GM11168 (cell line): ENCODE results near the gene TXK.
"Not testable (repeated sequence)": the region's sequence is repeated elsewhere in the genome, so short reads cannot be mapped to it uniquely, and the experiment has no call there.

Experiments
- in situ Hi-C: fragments of 300-500 bp; cut with MboI; formaldehyde crosslinking; loops from one replicate; pipeline ENCODE4 v1.12.0; 2022; ENCODE audit warnings: low sequenced_read_pairs; ENCODE audit not compliant: unreplicated experiment

Gene TXK

GRCh38 chr4:48134081-48134480, at the start of gene TXK:
TXK (minus strand) TSS chr4:48134250; CDS start chr4:48134170, 80 bp downstream.
- in situ Hi-C loops, result loop anchor here (10.0 kb wide), 1 partner anchor 631 kb away; no protein-coding TSS in a partner anchor

DNA sequence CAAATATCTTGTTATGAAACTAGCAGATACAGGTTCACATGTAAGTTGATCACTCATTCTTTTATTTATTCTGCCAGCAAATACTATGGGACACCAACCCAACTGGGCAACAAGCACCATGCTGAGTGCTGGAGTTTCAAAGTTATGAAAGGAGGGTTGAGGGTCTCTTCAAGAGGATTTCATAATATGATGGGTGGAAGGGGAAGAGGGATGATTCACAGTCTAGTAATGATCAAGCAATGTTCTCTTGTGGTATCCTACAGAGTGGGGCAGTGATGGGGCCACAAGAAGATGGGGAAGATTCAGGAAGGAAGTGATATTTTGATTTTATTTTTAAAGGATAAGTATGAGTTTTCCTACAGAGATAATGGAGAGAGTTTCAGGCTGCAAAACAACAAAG, 46.2 kb upstream of the TXK start:
- in situ Hi-C loops, result no loop called here

DNA sequence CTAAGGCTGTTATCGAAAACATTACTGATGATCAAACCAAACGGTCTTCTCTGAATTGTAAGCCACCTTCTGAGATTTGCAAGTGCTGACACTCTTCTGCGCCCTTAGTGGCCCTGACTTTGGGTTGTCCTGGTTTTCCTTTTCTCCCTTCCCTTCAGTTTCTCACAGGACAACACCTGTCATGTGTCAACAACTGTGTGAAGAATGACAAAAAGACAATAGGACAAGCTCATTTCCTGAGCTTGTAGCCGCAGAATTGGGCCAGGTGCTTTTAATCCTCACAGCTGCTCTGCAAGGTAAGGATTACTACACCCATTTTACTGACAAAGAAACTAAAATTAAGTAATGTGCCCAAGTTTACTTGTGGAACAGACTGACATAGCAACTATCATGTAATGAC, 44.9 kb upstream of the TXK start:
- in situ Hi-C loops, result no loop called here

DNA sequence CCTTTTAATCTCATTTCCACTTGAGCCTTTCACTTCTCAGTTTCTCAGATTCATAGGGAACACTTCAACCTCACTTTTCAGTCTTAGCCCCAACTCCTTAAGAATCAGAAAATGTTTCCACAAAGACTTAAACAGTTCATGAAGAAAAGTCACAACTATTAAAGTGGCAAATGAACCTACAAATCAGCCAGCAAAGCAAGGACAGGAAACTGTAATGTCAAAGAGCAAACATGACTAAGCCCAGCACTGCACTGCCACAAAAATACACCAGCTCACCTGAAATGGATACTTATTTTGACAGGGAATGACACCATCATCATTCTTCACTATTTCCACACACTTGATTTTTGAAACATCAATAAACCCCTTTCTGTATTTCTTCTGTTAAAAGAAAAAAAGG, 41.8 kb upstream of the TXK start:
- in situ Hi-C loops, result no loop called here

- in situ Hi-C loops, result no loop called here
Measured at GRCh38 chr4:48175328-48175727, 41.3 kb upstream of the TXK start.

- in situ Hi-C loops, result no loop called here
Measured at GRCh38 chr4:48173056-48173991, 39.3 kb upstream of the TXK start.

DNA sequence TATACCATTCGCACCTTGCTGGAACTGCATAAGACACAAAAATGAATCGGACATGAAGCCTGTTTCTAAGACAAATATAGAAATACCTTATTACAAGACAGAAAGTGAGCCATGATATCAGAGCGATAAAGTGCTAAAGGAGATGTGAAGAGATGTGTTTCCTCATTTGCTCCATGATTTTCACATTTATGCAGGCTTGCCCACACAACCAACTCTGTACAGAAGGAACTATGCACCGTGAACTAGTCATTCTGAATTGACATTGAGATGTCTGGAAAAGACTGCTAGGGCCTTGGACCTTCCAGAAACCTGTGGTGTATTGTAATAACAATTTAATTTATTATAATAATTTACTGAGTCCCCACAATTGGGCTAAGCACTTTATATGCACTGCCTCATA, 38.6 kb upstream of the TXK start:
- in situ Hi-C loops, result no loop called here

DNA sequence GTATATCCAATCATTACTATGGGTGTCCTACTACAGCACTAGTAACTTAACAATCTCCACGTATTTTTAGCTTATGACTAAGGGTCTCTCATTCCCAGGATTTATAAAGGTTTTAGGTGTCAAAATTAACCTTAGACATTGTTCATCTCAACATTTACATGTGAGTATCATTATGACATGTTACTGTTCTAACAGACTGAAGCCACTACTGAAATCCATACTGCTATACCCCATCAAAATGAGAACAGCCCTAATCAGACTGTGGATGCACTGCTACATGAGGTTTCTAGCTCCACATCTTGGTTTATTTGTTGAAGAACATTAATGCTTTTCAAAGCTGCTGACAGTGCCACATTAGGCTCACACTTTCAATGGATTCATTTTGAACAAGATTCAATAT, 35.6 kb upstream of the TXK start:
- in situ Hi-C loops, result no loop called here

DNA sequence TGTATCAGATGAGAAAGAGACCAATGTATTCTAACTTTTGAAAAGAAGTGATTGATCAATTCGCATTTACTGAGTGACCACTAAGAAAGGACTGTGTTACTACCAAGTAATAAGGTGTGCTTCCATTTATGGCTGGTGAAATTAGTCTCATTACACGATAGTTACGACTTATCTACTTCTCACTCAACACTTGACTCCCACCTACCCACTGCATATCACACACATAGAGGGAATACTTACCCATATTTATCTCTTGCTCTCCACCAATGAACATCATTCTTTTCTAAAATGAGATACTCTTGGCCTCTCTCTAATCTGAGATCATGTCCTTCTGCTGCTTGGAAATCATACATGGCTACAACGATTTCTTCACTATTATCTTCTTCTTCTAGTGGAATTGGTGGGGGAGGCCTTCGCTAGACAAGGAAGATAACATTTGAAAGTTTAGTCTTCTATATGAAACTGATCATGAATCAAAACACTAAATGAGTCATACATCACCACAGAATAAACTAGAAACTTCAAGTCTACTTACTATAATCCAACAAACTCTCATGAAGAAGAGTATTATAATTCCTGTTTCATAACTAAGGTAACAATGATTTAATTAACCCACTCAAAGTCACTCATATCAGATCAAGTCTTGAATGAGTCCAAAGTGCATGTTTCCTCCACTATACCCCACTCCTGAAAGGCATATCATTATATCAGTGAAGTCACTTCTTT, 33.7 kb upstream of the TXK start:
- in situ Hi-C loops, result no loop called here

DNA sequence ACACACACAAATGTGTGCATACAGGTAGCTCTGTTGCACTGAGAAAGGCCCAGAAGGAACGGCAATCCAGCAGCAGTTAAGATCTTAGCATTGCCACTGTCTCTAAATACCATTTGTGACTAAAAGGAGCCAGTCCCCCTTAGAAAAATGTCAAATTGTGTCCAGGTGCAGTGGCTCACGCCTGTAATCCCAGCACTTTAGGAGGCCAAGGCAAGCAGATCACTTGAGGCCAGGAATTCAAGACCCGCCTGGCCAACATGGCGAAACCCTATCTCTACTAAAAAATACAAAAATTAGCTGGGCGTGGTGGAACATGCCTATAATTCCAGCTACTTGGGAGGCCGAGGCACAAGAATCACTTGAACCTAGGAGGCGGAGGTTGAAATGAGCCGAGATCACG, 30.5 kb upstream of the TXK start:
- in situ Hi-C loops, result not testable (repeated sequence)

DNA sequence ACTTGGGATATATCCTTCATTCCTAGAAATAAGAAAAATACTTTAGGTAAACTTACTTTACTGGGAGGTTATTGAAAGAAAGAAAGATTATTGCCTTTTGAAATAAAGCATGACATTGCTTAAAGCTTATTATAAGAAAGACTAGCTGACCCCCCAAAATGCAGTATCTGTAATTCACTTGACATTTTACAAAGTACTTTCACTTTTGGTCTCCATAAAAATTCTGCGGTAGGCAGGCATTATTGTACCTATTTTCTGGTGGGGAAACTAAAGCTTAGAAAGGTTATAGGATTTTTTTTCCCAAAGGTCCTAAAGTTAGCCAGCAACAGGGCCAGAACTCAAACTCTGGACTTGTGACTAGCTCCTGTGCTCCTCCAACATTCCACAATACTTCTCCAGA, 29.7 kb upstream of the TXK start:
- in situ Hi-C loops, result no loop called here

- in situ Hi-C loops, result no loop called here
Measured at GRCh38 chr4:48162162-48162561, 28.1 kb upstream of the TXK start.

- in situ Hi-C loops, result no loop called here
Measured at GRCh38 chr4:48157271-48157670, 23.2 kb upstream of the TXK start.

DNA sequence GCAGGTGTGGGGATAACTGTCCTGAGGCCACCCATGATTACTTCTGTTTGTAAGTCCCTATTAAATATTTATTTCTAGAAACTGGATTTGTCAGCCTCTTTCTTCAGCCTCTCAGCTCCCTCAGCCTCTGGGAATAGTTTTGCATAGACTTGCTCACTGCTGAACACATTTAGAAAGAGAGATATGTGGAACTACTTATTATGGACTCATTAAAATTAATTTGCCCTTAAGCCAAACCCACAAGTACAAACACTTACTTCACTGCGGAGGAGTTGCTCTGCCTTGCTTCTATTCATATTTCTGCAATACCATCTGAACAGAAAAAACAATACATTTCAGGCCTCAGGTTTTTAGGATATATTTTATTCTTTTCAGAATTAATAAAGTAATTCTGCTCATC, 22.4 kb upstream of the TXK start:
- in situ Hi-C loops, result no loop called here

GRCh38 chr4:48153791-48154550, 19.9 kb upstream of the TXK start:
- in situ Hi-C loops, result no loop called here

GRCh38 chr4:48152259-48152658, 18.2 kb upstream of the TXK start:
- in situ Hi-C loops, result no loop called here

- in situ Hi-C loops, result no loop called here
Measured at GRCh38 chr4:48149827-48150370, 15.8 kb upstream of the TXK start.

DNA sequence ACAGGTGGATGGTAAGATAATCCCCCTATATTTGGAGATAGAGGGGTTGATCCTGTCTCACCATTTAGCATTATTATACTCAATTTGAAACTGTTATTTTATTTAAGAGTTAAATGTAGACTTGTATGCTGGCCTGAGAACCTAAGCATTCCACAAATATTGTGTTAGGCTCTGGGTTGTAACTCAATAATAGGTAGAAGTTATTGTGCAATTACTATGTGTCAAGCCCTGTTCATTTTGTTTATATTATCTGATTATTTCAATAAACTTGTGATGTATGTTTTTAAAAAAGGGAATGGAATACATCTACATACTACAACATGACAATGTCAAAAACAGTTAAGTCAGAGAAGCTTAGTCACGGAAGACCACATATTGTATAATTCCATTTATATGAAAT, 13.6 kb upstream of the TXK start:
- in situ Hi-C loops, result no loop called here

- in situ Hi-C loops, result no loop called here
Measured at GRCh38 chr4:48141048-48141447, 7.0 kb upstream of the TXK start.

- in situ Hi-C loops, result loop anchor here (10.0 kb wide), 1 partner anchor 625 kb away; no protein-coding TSS in a partner anchor
Measured at GRCh38 chr4:48139691-48140090, 5.6 kb upstream of the TXK start.
